Tibial nerve (tissue), 3 donors: ENCODE results near the gene ATG7.

ENCODE experiments used
- POLR2A ChIP-seq, 2 donors: fragments of 450-650 bp; IDR thresholded peaks; one replicate each; pipeline ENCODE4 v1.6.1; 2017; ENCODE audit warnings: antibody characterized with exemption in 2 of 2, mild to moderate bottlenecking in 2 of 2, moderate library complexity in 2 of 2
- TF ChIP-seq, protein P1 (sequence below), 5 experiments: fragments of 200-600 bp in 3 of 5; fragments of 450-650 bp in 2 of 5; sonication (generic) in 3 of 5; IDR thresholded peaks; one replicate each; pipeline ENCODE4 v1.5.1; 2016 to 2019; ENCODE audit warnings: antibody characterized with exemption in 5 of 5, mild to moderate bottlenecking in 3 of 5, moderate library complexity in 2 of 5

DNA sequence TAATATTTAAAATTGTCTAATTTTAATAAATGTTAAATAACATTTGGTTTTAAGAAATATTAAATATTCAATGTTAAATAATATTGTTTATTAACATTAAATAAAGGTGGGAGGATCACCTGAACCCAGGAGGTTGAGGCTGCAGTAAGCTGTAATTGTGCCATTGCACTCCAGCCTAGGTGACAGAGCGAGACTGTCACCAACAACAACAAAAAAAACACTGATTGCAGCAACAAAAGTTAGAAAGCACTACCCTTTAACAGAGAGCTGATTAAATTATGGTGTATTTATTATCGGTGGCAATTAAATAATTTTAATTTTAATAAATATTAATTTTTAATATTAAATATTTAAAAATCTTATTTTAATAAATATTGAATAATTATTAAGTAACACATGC lies 152.1 kb downstream of the ATG7 start:
- TF ChIP-seq, protein P1, sequence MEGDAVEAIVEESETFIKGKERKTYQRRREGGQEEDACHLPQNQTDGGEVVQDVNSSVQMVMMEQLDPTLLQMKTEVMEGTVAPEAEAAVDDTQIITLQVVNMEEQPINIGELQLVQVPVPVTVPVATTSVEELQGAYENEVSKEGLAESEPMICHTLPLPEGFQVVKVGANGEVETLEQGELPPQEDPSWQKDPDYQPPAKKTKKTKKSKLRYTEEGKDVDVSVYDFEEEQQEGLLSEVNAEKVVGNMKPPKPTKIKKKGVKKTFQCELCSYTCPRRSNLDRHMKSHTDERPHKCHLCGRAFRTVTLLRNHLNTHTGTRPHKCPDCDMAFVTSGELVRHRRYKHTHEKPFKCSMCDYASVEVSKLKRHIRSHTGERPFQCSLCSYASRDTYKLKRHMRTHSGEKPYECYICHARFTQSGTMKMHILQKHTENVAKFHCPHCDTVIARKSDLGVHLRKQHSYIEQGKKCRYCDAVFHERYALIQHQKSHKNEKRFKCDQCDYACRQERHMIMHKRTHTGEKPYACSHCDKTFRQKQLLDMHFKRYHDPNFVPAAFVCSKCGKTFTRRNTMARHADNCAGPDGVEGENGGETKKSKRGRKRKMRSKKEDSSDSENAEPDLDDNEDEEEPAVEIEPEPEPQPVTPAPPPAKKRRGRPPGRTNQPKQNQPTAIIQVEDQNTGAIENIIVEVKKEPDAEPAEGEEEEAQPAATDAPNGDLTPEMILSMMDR (IDR thresholded peaks at IDR 0.05), result no peak
- no peak for TF ChIP-seq POLR2A (IDR thresholded peaks at IDR 0.05)
